Omental fat pad (tissue), 4 donors: ENCODE results near the gene FARS2. TPM values are rescaled to one million over a fixed set of nuclear protein-coding genes. Genes with fewer than 3 reads are reported as not detected.

Experiments used
- ATAC-seq: fragments of 150-250 bp; one replicate; pipeline ENCODE4 v1.9.1; 2016; ENCODE audit warnings: mild to moderate bottlenecking, moderate library complexity; ENCODE audit not compliant: low FRiP score
- DNase-seq: peaks from one replicate; pipeline ENCODE4 v3.0.0-alpha.2; 2019; ENCODE audit warnings: low spot score
- CTCF ChIP-seq, 3 donors: fragments of 450-650 bp; IDR thresholded peaks; one replicate each; pipeline ENCODE4 v1.5.1; 2016 to 2017; ENCODE audit warnings: antibody characterized with exemption in 3 of 3, mild to moderate bottlenecking in 3 of 3, moderate library complexity in 2 of 3
- total RNA-seq, 4 donors: library from RNA; depleted of rRNA; stranded (reverse); fragments of >200 nt; gene quantifications; one replicate each; pipeline ENCODE4 v1.1.0, GENCODE V29; 2016

Gene FARS2
- total RNA-seq, 4 donors from 2014 or later: 12.5 to 18.1 (median 14.5) TPM

- DNase-seq (no peak), ATAC-seq (no peak)
- TF ChIP-seq CTCF (IDR thresholded peaks at IDR 0.05): no peak
These were observed 485.4 kb downstream of the FARS2 start for GRCh38 chr6:5746759-5747130.

- no peak for ATAC-seq
- DNase-seq: no peak
- TF ChIP-seq CTCF (IDR thresholded peaks at IDR 0.05): no peak
These were observed 486.1 kb downstream of the FARS2 start for GRCh38 chr6:5747379-5747778.

- DNase-seq (no peak), ATAC-seq (no peak)
- TF ChIP-seq CTCF (IDR thresholded peaks at IDR 0.05): no peak
These were observed 487.8 kb downstream of the FARS2 start for GRCh38 chr6:5749016-5749650.

- no peak for TF ChIP-seq CTCF (IDR thresholded peaks at IDR 0.05)
- DNase-seq: no peak
- ATAC-seq: no peak
These were observed 488.4 kb downstream of the FARS2 start for GRCh38 chr6:5749651-5750215.

GRCh38 chr6:5751525-5752390 is 490.4 kb downstream of the FARS2 start:
- DNase-seq: no peak
- ATAC-seq: no peak
- TF ChIP-seq CTCF (IDR thresholded peaks at IDR 0.05): no peak

GRCh38 chr6:5752391-5752680 is 491.0 kb downstream of the FARS2 start:
- TF ChIP-seq CTCF (IDR thresholded peaks at IDR 0.05): no peak
- DNase-seq: no peak
- ATAC-seq: no peak
